ENCODE results near the gene AGPAT4.
"Not testable (repeated sequence)": the region's sequence is repeated elsewhere in the genome, so short reads cannot be mapped to it uniquely, and the experiment has no call there.

Gene AGPAT4

GRCh38 chr6:161191007-161191406 is 82.9 kb downstream of the AGPAT4 start:
- H3K36me3 Mint-ChIP-seq (ENCODE audit: insufficient read depth), result peaks cover 6% of the 10 kb centered on the region
- DNase-seq, result no peak
- H3K27me3 Mint-ChIP-seq, result no peaks in the 10 kb centered on the region
- no peak overlapping the region for H3K27ac Mint-ChIP-seq
- ATAC-seq (replicated peaks), result no peak
- peaks cover 7 to 11% of the 10 kb centered on the region in 2 donors for H3K4me1 Mint-ChIP-seq (ENCODE audit: low read depth in 2 of 2)
- no peak overlapping the region for H3K4me3 Mint-ChIP-seq
- peaks cover 3 to 9% of the 10 kb centered on the region in 2 donors for H3K9me3 Mint-ChIP-seq

DNA sequence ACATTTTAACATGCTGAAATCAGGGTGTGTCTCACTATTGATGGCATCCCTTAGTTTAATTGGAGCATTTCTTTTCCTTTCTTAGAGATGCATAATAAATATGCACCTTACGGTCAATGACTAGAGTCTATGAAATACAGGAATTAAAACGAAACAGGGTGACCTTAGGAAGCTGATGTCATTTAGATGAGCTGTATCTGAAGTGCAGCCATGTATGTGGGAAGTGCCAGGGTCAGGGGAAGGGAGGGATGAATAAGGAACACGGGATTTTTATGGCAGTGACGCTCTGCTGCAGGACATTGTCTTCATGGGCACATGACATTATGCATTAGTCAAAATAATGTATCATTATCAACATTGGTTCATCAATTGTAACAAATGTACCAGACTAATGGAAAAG is 84.0 kb downstream of the AGPAT4 start:
- Mint-ChIP-seq H3K27ac (no peak overlapping the region), H3K9me3 (peaks cover 3 to 9% of the 10 kb centered on the region in 2 donors), H3K4me3 (no peak overlapping the region), H3K27me3 (no peaks in the 10 kb centered on the region), H3K36me3 (ENCODE audit: insufficient read depth) (peaks cover 14% of the 10 kb centered on the region), H3K4me1 (ENCODE audit: low read depth in 2 of 2) (peaks cover 4 to 11% of the 10 kb centered on the region in 2 donors)
- DNase-seq (no peak), ATAC-seq (replicated peaks) (no peak)

DNA sequence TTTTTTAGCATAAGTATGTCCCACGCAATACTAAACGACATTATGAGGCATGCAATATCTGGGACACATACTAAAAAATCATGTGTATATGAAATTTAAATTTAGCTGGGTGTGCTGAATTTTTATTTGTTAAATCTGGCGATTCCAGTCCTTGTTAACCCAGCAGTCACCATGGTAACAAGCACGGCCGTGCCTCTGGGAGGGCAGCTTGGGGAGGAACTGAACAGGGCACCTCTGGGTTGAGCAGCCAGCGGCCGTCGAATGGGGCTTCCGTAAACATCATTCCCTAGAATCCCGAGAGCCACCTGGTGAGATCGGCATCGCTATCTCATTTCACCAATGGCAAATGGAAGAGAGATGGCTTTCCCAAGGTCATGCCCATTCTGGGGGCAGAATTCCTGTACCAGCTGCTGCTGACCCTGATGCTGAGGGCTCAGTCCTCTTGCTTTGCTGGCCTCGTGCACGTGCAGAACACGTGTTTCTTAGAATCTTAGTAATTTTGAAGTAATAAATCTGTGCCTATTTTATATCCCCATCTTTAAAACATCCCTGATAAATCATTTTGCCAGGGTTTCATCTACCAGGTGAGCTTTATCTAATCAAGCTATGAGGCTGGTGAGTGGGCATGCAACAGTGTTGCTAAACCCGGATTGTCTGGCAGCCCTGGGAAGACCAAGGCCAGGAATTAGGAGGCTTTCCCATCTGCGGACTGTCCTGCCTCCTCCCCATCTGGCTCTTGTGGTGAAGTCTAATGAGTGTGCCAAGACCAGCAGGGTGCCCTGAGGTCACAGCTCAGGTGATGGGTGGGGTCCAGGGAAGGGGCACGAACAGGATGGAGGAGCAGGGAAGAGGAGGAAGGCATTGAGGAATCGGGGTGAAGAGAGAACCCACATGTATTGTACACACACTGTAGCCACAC is 85.1 kb downstream of the AGPAT4 start:
- Mint-ChIP-seq H3K27ac (peak overlapping the region in 1 of 2 donors; percentile 5), H3K36me3 (ENCODE audit: insufficient read depth) (peaks cover 14% of the 10 kb centered on the region), H3K27me3 (no peaks in the 10 kb centered on the region), H3K4me1 (ENCODE audit: low read depth in 2 of 2) (peaks cover 11 to 12% of the 10 kb centered on the region in 2 donors), H3K9me3 (peaks cover 3 to 9% of the 10 kb centered on the region in 2 donors), H3K4me3 (no peak overlapping the region)
- DNase-seq, result no peak
- ATAC-seq (replicated peaks), result no peak

- no peak for DNase-seq
- H3K4me1 Mint-ChIP-seq (ENCODE audit: low read depth in 2 of 2), result peaks cover 13 to 16% of the 10 kb centered on the region in 2 donors
- no peaks in the 10 kb centered on the region for H3K27me3 Mint-ChIP-seq
- ATAC-seq (replicated peaks), result no peak
- no peaks in the 10 kb centered on the region for H3K9me3 Mint-ChIP-seq
- H3K4me3 Mint-ChIP-seq, result no peak overlapping the region
- peaks cover 14% of the 10 kb centered on the region for H3K36me3 Mint-ChIP-seq (ENCODE audit: insufficient read depth)
- H3K27ac Mint-ChIP-seq, result peak overlapping the region in 1 of 2 donors; percentile 14
These were observed 87.6 kb downstream of the AGPAT4 start for GRCh38 chr6:161186173-161186769.

GRCh38 chr6:161181121-161181520 is 92.7 kb downstream of the AGPAT4 start:
- Mint-ChIP-seq H3K4me3 (no peak overlapping the region), H3K36me3 (ENCODE audit: insufficient read depth) (peaks cover 10% of the 10 kb centered on the region)

DNA sequence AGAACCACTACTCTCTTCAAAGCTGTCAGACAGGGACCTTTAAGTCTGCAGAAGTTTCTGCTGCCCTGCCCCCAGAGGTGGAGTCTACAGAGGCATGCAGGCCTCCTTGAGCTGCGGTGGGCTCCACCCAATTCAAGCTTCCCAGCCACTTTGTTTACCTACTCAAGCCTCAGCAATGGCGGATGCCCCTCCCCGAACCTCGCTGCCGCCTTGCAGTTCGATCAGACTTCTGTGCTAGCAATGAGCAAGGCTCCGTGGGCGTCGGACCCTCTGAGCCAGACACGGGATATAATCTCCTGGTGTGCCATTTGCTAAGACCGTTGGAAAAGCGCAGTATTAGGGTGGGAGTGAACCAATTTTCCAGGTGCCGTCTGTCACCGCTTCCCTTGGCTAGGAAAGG is 95.7 kb downstream of the AGPAT4 start:
- not testable (repeated sequence) for H3K9me3 Mint-ChIP-seq; H3K4me1 Mint-ChIP-seq (ENCODE audit: low read depth in 2 of 2); ATAC-seq (replicated peaks); DNase-seq; H3K27me3 Mint-ChIP-seq; H3K36me3 Mint-ChIP-seq (ENCODE audit: insufficient read depth); H3K4me3 Mint-ChIP-seq; H3K27ac Mint-ChIP-seq

More at GRCh38 chr6:161181121-161181520, 92.7 kb downstream of the AGPAT4 start:
- no peak for ATAC-seq (replicated peaks)
- Mint-ChIP-seq H3K9me3 (peaks cover 0 to 3% of the 10 kb centered on the region in 2 donors), H3K27ac (peak overlapping the region in 1 of 2 donors; percentile 85), H3K27me3 (no peaks in the 10 kb centered on the region), H3K4me1 (ENCODE audit: low read depth in 2 of 2) (peaks cover 5 to 10% of the 10 kb centered on the region in 2 donors)
- no peak for DNase-seq

- H3K4me3 Mint-ChIP-seq; H3K36me3 Mint-ChIP-seq (ENCODE audit: insufficient read depth); H3K27me3 Mint-ChIP-seq; H3K27ac Mint-ChIP-seq; ATAC-seq (replicated peaks); H3K4me1 Mint-ChIP-seq (ENCODE audit: low read depth in 2 of 2); H3K9me3 Mint-ChIP-seq; DNase-seq: not testable (repeated sequence)
These were observed 97.4 kb downstream of the AGPAT4 start for GRCh38 chr6:161176428-161176827.

DNA sequence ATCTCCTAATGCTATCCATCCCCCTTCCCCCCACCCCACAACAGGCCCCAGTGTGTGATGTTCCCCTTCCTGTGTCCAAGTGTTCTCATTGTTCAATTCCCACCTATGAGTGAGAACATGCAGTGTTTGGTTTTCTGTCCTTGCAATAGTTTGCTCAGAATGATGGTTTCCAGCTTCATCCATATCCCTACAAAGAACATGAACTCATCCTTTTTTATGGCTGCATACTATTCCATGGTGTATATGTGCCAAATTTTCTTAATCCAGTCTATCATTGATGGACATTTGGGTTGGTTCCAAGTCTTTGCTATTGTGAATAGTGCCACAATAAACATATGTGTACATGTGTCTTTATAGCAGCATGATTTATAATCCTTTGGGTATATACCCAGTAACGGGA is 101.1 kb downstream of the AGPAT4 start:
- not testable (repeated sequence) for H3K9me3 Mint-ChIP-seq; H3K4me3 Mint-ChIP-seq; H3K27me3 Mint-ChIP-seq; H3K36me3 Mint-ChIP-seq (ENCODE audit: insufficient read depth); ATAC-seq (replicated peaks); H3K27ac Mint-ChIP-seq; DNase-seq
- peaks cover 16 to 19% of the 10 kb centered on the region in 2 donors for H3K4me1 Mint-ChIP-seq (ENCODE audit: low read depth in 2 of 2)

GRCh38 chr6:161171207-161171606 is 102.7 kb downstream of the AGPAT4 start:
- Mint-ChIP-seq H3K27ac (peak overlapping the region in 1 of 2 donors; percentile 49), H3K4me1 (ENCODE audit: low read depth in 2 of 2) (peaks cover 16 to 19% of the 10 kb centered on the region in 2 donors), H3K9me3 (no peaks in the 10 kb centered on the region), H3K27me3 (no peaks in the 10 kb centered on the region), H3K4me3 (no peak overlapping the region), H3K36me3 (ENCODE audit: insufficient read depth) (no peaks in the 10 kb centered on the region)
- ATAC-seq (replicated peaks) (no peak), DNase-seq (no peak)

- peaks cover 16 to 19% of the 10 kb centered on the region in 2 donors for H3K4me1 Mint-ChIP-seq (ENCODE audit: low read depth in 2 of 2)
- no peak for DNase-seq
These were observed 104.2 kb downstream of the AGPAT4 start for GRCh38 chr6:161169696-161170095.

DNA sequence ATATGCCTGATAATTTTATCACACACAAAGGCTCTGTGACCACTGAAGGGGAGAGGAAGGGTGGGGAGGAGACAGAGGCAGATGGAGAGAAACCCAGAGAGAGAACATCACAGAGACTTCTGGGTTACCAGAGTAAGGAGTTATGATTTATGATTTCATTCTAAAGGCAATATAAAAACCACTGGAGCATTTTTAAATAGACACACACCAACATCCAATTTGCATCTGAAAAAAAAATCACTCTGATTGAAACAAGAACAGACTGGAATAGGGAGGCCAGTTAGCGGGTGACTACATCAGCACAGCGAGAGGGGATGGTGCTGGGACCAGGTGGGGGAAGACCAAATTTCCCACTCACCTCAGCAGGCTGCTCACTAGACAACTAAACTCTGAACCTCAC is 104.8 kb downstream of the AGPAT4 start:
- H3K9me3 Mint-ChIP-seq, result no peaks in the 10 kb centered on the region
- H3K4me1 Mint-ChIP-seq (ENCODE audit: low read depth in 2 of 2), result peaks cover 16 to 19% of the 10 kb centered on the region in 2 donors
- peaks cover 5% of the 10 kb centered on the region for H3K36me3 Mint-ChIP-seq (ENCODE audit: insufficient read depth)
- no peak overlapping the region for H3K4me3 Mint-ChIP-seq
- no peaks in the 10 kb centered on the region for H3K27me3 Mint-ChIP-seq
- H3K27ac Mint-ChIP-seq, result no peak overlapping the region
- DNase-seq, result no peak
- no peak for ATAC-seq (replicated peaks)

More at GRCh38 chr6:161169696-161170095, 104.2 kb downstream of the AGPAT4 start:
- Mint-ChIP-seq H3K36me3 (ENCODE audit: insufficient read depth) (no peaks in the 10 kb centered on the region), H3K4me3 (no peak overlapping the region), H3K27ac (peak overlapping the region in 1 of 2 donors; percentile 49), H3K9me3 (no peaks in the 10 kb centered on the region), H3K27me3 (no peaks in the 10 kb centered on the region)
- ATAC-seq (replicated peaks), result no peak

DNA sequence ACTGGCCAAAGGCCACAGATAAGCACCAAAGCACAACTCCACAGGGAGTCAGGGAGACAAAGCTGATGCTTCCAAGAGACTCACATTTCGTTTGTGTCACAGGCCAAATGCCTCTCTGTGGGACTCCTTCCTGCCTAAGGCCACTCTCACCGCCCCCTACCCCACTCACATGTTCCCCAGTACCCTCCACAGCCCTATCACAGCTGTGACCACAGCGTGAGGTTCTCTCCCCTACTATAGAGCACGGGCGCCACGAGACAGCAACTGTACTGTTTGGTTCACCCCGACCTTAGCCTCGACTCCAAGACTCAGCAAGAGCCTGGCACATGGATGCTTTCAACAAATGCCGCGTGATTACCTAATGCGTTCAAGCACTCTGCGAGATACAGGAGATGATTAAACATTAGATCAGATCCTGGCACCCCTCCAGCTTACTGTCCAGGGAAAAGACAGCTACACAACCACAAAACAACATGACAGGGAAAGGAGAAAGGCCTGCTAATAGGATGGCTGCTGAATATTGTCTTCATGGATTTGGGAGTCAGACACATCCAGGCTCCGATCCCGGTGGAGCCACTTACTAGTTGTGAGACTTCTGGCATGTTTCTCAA is 105.5 kb downstream of the AGPAT4 start:
- H3K27me3 Mint-ChIP-seq, result no peaks in the 10 kb centered on the region
- peaks cover 5% of the 10 kb centered on the region for H3K36me3 Mint-ChIP-seq (ENCODE audit: insufficient read depth)
- H3K27ac Mint-ChIP-seq, result peak overlapping the region in 1 of 2 donors; percentile 6
- H3K9me3 Mint-ChIP-seq, result no peaks in the 10 kb centered on the region
- DNase-seq, result no peak
- H3K4me3 Mint-ChIP-seq, result no peak overlapping the region
- ATAC-seq (replicated peaks), result no peak
- H3K4me1 Mint-ChIP-seq (ENCODE audit: low read depth in 2 of 2), result peaks cover 16 to 19% of the 10 kb centered on the region in 2 donors

GRCh38 chr6:161166677-161167076 is 107.2 kb downstream of the AGPAT4 start:
- Mint-ChIP-seq H3K27me3 (no peaks in the 10 kb centered on the region), H3K27ac (no peak overlapping the region), H3K4me1 (ENCODE audit: low read depth in 2 of 2) (peaks cover 16 to 19% of the 10 kb centered on the region in 2 donors), H3K9me3 (no peaks in the 10 kb centered on the region), H3K4me3 (no peak overlapping the region), H3K36me3 (ENCODE audit: insufficient read depth) (peaks cover 5% of the 10 kb centered on the region)
- no peak for ATAC-seq (replicated peaks)
- no peak for DNase-seq
